ENCODE data around the gene LYSMD2.
"Not testable (repeated sequence)": the region's sequence is repeated elsewhere in the genome, so short reads cannot be mapped to it uniquely, and the experiment has no call there.

The LYSMD2 gene, protein sequence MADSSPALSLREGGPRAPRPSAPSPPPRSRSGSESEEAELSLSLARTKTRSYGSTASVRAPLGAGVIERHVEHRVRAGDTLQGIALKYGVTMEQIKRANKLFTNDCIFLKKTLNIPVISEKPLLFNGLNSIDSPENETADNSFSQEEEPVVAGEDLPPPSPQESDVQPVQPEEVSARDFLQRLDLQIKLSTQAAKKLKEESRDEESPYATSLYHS

DNA sequence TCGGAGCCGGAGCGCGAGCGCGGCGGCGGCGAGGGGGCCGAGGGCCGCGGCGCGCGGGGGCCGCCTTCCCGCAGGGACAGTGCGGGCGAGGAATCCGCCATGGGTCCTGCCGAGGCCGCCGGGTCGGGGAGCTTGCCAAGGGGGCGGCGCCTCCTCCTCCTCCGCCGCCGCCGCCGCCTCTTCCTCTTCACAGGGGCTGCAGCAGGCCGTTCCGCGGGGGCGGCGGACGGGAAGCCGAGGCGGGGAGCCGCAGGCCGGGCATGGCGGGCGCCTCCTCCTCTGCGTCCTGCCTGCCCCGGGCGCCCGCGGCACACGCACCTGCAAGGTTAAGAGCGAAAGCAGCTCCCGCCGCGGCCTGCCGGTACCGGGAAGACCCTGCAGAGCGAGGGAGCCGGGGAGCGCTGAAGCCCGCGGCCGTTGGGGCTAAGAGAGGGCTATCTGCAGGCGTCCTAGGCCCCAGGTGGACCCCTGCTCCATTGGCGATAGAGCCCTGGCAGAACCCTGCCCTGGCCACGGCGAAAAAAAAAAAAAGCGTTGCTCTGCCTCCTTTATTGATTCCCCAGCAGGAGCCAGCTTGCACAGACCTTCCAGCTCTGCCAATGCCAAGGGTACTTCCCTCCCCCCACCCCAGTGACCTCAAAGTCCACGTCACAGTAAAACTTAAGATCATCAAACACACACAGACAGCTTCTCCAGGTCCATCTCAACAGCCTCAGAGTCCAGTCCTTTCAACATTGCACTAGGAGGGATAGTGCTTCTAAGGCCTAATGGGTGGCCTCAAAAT lies at the start of gene LYSMD2:
TSS of gene LYSMD2 (minus strand) at position 134 of the 784 bp plus-strand sequence. CDS start at position 101, 33 bp downstream.
- DNase-seq = peak; percentile 71

DNA sequence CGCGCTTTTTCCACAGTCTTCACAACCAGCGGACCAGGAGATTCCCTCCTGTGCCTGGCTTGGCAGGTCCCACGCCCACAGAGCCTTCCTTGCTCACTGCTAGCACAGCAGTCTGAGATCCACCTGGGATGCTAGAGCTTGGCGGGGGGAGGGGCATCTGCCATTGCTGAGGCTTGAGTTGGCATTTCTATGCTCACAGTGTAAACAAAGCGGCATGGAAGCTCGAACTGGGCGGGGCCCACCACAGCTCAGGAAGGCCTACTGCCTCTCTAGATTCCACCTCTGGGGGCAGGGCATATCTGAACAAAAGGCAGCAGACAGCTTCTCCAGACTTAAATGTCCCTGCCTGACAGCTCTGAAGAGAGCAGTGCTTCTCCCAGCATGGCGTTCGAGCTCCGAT lies 49.7 kb upstream of the LYSMD2 start:
- DNase-seq = not testable (repeated sequence)

DNA sequence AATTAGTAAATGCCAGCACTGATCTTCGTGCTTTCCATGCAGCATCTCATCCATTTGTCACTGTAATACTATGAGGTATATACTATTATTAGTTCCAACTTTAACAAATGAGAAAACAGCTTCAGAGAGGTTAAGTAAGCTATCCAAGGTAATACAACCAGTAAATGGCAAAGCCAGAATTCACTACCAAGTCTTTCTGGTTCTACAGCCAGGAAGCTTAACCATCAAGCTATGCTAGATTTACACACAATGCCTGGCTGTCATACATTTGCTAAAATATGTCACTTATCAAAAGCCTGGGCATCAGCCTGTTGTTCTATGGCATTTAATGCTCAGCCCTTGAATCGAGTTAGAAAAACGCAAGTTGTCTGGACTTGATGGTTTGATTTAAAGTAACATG lies 46.5 kb upstream of the LYSMD2 start:
- no peak for DNase-seq

DNA sequence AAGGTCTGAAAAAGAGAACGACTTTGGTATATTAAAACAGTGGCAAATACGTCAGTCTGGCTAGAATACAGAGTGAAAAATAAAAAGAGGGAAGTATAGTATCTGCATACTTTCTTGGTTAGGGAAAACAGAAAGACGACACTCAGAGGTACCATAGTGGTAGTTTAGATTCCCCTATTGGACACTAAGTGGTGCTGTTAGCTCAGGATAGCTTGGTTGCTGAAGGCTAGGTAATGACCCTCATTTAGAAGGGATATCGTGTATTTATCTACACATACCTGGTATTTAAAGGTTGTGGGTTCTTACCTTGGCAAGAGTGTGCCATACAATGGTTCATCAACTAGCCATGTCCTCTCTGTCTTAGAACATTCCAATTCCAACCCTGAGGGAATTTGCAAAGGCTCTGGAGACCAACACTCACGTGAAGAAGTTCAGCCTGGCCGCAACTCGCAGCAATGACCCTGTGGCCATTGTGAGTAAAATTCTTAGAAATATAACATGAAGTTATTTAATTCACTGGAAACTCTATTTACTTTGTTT lies 45.0 kb upstream of the LYSMD2 start:
- peak; percentile 31 for DNase-seq

DNA sequence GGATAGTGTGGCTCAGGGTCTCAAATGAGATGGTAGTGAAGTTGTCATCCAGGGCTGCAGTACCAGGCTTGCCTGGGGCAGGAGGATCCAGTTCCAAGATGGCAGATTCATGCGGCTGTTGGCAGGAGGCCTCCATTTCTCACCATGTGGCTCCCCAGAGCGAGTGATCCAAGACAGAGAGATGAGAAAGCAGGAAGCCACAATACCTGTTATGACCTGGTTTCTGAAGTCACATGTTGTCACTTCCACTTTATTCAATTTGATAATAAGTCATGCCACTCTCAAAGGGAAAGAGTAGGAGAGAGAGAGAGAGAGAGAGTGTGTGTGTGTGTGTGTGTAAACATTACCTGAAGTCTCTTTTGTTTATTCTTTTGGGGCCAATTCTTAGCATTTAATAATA lies 44.1 kb upstream of the LYSMD2 start:
- DNase-seq = no peak

GRCh38 chr15:51780636-51781035 lies 43.2 kb upstream of the LYSMD2 start:
- DNase-seq = peak; percentile 12

DNA sequence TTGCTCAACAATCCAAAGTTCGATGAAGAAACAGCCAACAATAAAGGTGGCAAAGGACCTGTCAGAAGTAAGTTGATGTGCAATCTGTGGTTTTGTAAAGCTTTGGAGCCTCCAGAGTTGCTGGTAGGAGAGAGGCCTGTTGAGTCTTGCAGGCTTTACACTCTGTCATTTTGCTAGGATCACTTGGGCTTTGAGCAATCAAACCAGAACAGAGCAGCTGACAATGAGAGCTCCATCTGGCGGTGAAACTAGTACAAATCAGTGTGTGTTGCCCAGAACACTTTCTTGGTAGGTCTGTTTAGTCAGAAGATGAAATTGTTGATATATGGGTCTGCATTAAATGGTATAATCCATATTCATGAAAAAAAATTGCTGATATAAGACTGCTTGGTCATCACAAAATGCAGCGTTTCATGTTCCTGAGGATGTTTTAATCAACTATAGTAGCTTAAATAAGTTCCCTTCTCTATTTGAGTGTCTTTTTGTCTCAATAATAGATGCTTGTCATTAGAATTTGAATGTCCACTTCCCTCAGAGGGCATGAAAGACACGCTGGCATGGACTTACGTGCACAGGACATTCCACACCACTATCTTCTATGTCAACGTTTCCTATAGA lies 39.6 kb upstream of the LYSMD2 start:
- DNase-seq = peak; percentile 67

DNA sequence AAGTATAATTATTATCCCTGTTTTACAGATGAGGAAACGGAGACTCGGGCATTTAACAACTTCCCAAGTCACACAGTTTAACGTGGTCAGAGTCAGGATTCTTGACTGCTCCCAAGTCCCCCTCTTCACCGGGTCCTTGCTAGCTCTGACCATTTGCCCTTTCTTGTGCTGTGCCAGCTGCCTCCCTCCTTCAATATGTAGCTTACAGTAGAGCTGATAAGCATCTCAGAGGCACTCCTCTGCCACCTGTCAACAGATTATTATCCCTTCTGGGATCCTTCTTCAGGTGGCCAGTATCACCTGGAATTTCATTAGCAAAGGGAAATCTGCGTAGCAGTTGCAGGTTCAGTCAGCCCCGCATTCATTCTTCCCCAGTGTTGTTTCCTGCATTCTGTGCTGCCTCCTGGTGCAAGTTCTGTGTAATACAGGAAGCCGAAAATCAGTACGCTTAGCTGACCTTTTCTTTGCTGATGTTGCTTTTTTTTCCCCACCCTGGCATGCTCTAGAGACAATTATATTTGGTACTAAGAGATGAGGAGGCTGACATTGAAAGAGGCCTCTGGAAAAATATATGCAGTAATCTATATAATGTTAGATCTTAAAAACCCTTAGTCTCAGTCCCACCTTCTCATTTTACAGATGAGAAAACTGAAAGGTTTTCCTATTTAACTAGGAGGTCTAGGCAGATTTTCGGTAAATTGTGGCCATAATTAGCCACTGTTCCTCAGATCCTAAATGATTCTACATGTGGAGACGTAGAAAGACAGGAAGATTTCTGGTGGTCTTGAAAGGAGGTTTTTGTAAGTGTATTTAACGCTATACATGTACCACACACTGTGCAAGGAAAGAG lies 38.7 kb upstream of the LYSMD2 start:
- DNase-seq = peak; percentile 34

DNA sequence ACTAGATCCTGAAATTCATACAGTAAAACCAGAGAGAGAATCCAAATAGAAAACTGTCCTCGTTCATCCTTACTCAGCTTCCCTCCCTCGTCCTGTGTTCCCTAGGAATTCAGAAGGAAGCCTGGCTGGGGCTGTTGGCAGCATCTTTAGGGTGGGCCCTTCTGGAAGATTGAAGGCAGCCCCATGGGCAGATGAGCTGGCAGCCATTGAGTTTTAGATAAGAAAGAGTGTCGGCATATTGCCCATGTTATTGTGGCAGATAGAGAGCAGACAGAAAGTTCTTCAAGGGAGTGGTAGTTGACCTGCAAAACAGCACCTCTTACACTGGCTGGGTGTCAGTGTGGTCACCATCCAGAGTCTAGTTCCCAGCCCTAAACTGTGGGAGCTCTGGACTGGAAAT lies 37.5 kb upstream of the LYSMD2 start:
- no peak for DNase-seq

GRCh38 chr15:51771773-51772172 lies 34.3 kb upstream of the LYSMD2 start:
- DNase-seq = no peak

- no peak for DNase-seq
These were observed 33.4 kb upstream of the LYSMD2 start for GRCh38 chr15:51770902-51771301.

GRCh38 chr15:51768018-51768417 lies 30.6 kb upstream of the LYSMD2 start:
- DNase-seq = no peak

DNA sequence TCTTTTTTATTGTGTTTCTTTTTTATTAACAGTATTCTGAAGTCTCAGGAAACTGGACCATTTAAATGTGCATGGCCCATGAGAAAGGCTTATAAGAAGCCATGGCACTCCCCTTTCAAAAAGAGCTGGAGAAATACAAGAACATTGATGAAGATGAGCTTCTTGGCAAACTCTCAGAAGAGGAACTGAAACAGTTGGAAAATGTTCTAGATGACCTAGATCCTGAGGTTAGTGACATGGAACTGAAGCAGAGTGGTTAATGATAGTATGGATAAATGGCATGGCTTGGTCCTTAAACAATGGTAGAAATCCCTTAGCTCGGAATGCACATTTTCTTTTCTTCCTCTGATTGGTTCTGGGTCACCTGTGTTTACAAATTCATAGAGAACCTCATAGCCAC lies 28.9 kb upstream of the LYSMD2 start:
- DNase-seq = no peak

- no peak for DNase-seq
These were observed 28.3 kb upstream of the LYSMD2 start for GRCh38 chr15:51765751-51766150.

DNA sequence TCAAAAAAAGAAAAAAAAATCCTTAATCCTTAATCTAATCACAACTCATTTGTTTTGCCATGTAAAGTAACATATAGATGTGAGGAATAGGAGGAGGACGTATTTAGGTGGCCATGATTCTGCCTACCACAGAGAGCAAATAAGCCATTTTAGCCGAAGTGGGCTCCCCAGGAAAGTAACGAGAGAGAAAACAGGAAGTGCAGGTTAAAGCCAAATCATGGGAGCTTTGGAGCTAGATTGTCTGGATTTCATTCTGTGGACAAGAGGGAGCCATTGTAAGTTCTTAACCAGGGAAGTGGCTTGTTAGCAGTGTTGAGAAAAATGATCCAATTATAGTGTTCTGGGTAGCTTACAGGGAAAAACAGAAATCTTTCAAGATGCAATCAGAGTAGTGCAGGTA lies 23.4 kb upstream of the LYSMD2 start:
- no peak for DNase-seq

- peak; percentile 92 for DNase-seq
These were observed 22.2 kb upstream of the LYSMD2 start for GRCh38 chr15:51759557-51760070.

GRCh38 chr15:51758645-51759044 lies 21.2 kb upstream of the LYSMD2 start:
- peak; percentile 65 for DNase-seq

GRCh38 chr15:51757450-51757849 lies 20.0 kb upstream of the LYSMD2 start:
- no peak for DNase-seq

DNA sequence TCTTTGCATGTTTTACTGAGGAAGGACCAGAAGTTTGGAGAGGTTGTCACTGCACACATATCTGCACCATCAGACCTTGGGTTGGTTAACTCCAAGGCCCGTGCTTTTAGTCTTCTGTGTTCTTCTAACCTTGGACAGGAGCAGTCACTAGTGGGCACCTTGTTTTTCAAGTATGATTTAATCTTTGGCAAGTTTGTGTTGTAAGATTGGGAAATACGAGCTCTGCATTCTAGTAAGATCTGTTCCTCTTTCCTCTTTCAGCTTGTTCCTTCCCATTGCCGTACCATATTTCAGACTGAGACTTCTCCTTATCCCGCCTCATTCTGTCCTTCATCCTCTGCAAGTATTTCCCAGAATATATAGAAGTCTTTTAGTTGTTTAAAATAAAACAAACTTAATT lies 19.0 kb upstream of the LYSMD2 start:
- no peak for DNase-seq

GRCh38 chr15:51755790-51756189 lies 18.3 kb upstream of the LYSMD2 start:
- no peak for DNase-seq

GRCh38 chr15:51754267-51754666 lies 16.8 kb upstream of the LYSMD2 start:
- no peak for DNase-seq

DNA sequence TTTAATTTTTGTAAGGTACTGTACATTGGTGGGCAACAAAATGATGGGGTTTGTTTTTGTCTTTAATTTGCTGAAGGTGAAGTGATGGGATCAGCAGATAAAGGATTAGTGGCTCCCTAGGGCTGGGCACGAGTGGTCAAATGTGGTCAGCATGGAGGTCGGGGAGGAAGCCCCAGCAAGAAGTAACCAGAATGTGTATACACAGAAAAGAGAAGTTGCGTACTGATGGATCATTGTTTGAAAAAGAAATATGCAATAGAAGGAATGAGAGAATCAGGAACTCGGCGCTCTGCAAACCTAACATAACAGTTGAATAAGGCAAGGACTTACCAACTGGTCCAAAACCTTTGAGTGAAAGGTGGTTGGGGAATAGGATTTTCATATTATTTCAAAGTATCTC lies 15.4 kb upstream of the LYSMD2 start:
- DNase-seq = no peak

All from EL (cell line).